Transverse colon (tissue), 4 donors: Measurements from ENCODE around the gene PPP1R37.

ENCODE experiments used
- EP300 ChIP-seq: sonication (generic); formaldehyde crosslinking; IDR thresholded peaks from one replicate; pipeline ENCODE4 v1.6.1; 2017; ENCODE audit warnings: antibody characterized with exemption, low read depth
- POLR2A ChIP-seq: fragments of 450-650 bp; IDR thresholded peaks from one replicate; pipeline ENCODE4 v1.6.1; 2016; ENCODE audit warnings: antibody characterized with exemption, mild to moderate bottlenecking, moderate library complexity
- POLR2AphosphoS5 ChIP-seq, 3 donors: sonication (generic); formaldehyde crosslinking; IDR thresholded peaks; one replicate each; pipeline ENCODE4 v1.6.1; 2016; ENCODE audit warnings: antibody characterized with exemption in 3 of 3
- TF ChIP-seq, protein P1 (sequence below), 5 experiments: fragments of 200-600 bp in 3 of 5; fragments of 450-650 bp in 2 of 5; sonication (generic) in 3 of 5; IDR thresholded peaks; 1 replicate in 2 of 5; 2 replicates in 3 of 5; pipeline ENCODE4 v1.5.1; 2016 to 2017; ENCODE audit warnings: antibody characterized with exemption in 5 of 5, inconsistent platforms in 3 of 5, mild to moderate bottlenecking in 2 of 5, moderate library complexity in 1 of 5

- TF ChIP-seq, protein P1, sequence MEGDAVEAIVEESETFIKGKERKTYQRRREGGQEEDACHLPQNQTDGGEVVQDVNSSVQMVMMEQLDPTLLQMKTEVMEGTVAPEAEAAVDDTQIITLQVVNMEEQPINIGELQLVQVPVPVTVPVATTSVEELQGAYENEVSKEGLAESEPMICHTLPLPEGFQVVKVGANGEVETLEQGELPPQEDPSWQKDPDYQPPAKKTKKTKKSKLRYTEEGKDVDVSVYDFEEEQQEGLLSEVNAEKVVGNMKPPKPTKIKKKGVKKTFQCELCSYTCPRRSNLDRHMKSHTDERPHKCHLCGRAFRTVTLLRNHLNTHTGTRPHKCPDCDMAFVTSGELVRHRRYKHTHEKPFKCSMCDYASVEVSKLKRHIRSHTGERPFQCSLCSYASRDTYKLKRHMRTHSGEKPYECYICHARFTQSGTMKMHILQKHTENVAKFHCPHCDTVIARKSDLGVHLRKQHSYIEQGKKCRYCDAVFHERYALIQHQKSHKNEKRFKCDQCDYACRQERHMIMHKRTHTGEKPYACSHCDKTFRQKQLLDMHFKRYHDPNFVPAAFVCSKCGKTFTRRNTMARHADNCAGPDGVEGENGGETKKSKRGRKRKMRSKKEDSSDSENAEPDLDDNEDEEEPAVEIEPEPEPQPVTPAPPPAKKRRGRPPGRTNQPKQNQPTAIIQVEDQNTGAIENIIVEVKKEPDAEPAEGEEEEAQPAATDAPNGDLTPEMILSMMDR (IDR thresholded peaks at IDR 0.05) = no peak
- TF ChIP-seq POLR2AphosphoS5 (IDR thresholded peaks at IDR 0.05) (no peak), EP300 (no peak), POLR2A (no peak)
Observed at GRCh38 chr19:45182758-45183157, 89.8 kb downstream of the PPP1R37 start.
